ENCODE data around the gene FNBP1. TPM values are rescaled to one million over a fixed set of nuclear protein-coding genes. Genes with fewer than 3 reads are reported as not detected.
A peak's percentile ranks its signal among the peaks of the same experiment; 100 is the strongest.

Gene FNBP1
- total RNA-seq, 1 donor from 2014 or later, result 25.6 TPM

- no peak for DNase-seq (ENCODE audit: low read depth)
- no peak overlapping the region for H3K4me3 ChIP-seq (ENCODE audit: low read depth, low read length)
- no peak for TF ChIP-seq CTCF (conservative IDR thresholded peaks at IDR 0.05; ENCODE audit: low read depth, low read length)
Measured at GRCh38 chr9:130072515-130073235, 29.7 kb upstream of the FNBP1 start.

GRCh38 chr9:130069048-130069447, 26.1 kb upstream of the FNBP1 start:
- no peak for TF ChIP-seq CTCF (conservative IDR thresholded peaks at IDR 0.05; ENCODE audit: low read depth, low read length)
- DNase-seq (ENCODE audit: low read depth), result no peak
- no peak overlapping the region for H3K4me3 ChIP-seq (ENCODE audit: low read depth, low read length)

- DNase-seq (ENCODE audit: low read depth), result no peak
- no peak for TF ChIP-seq CTCF (conservative IDR thresholded peaks at IDR 0.05; ENCODE audit: low read depth, low read length)
- no peak overlapping the region for H3K4me3 ChIP-seq (ENCODE audit: low read depth, low read length)
Measured at GRCh38 chr9:130064621-130065020, 21.6 kb upstream of the FNBP1 start.

- no peak overlapping the region for H3K4me3 ChIP-seq (ENCODE audit: low read depth, low read length)
- no peak for DNase-seq (ENCODE audit: low read depth)
- TF ChIP-seq CTCF (conservative IDR thresholded peaks at IDR 0.05; ENCODE audit: low read depth, low read length), result no peak
Measured at GRCh38 chr9:130062750-130063149, 19.8 kb upstream of the FNBP1 start.

- no peak for TF ChIP-seq CTCF (conservative IDR thresholded peaks at IDR 0.05; ENCODE audit: low read depth, low read length)
- DNase-seq (ENCODE audit: low read depth), result no peak
- H3K4me3 ChIP-seq (ENCODE audit: low read depth, low read length), result no peak overlapping the region
Measured at GRCh38 chr9:130060296-130060695, 17.3 kb upstream of the FNBP1 start.

- DNase-seq (ENCODE audit: low read depth), result no peak
- H3K4me3 ChIP-seq (ENCODE audit: low read depth, low read length), result no peak overlapping the region
- no peak for TF ChIP-seq CTCF (conservative IDR thresholded peaks at IDR 0.05; ENCODE audit: low read depth, low read length)
Measured at GRCh38 chr9:130058887-130059286, 15.9 kb upstream of the FNBP1 start.

- peak; percentile 41 for TF ChIP-seq CTCF (conservative IDR thresholded peaks at IDR 0.05; ENCODE audit: low read depth, low read length)
- H3K4me3 ChIP-seq (ENCODE audit: low read depth, low read length), result no peak overlapping the region
- no peak for DNase-seq (ENCODE audit: low read depth)
Measured at GRCh38 chr9:130058154-130058553, 15.2 kb upstream of the FNBP1 start.

All from epithelial cell of proximal tubule (primary cell).